Measurements from ENCODE around the gene CXCR3. TPM values are rescaled to one million over a fixed set of nuclear protein-coding genes. Genes with fewer than 3 reads are reported as not detected.
"Not testable (repeated sequence)": the region's sequence is repeated elsewhere in the genome, so short reads cannot be mapped to it uniquely, and the experiment has no call there.

Gene CXCR3
- total and polyA plus RNA-seq, 10 of the 15 experiments (the other 5 are each of a cell fraction or from before 2014, with no cell fraction given), result 1.4 to 48.2 (median 15.7) TPM

- H3K79me2 ChIP-seq (ENCODE audit: control insufficient read depth, insufficient read depth, low read length), result peaks cover 13% of the 10 kb centered on the region
- no peak overlapping the region for H3K4me3 ChIP-seq
- ChIA-PET CTCF (no interaction called here), SMC1A (ENCODE audit: uncharacterized antibody, unreplicated experiment) (interaction anchor here (0.6 kb wide), 1 partner anchor 244 kb away, joined by 3 read pairs; no protein-coding TSS in a partner anchor), POLR2A (interaction anchor here (0.7 kb wide), 1 partner anchor 60 kb away, joined by 3 read pairs; no protein-coding TSS in a partner anchor), RAD21 (ENCODE audit: unreplicated experiment) (interaction anchor here (1.8 kb wide), 1 partner anchor 40 kb away, joined by 3 read pairs; no protein-coding TSS in a partner anchor)
- no peak overlapping the region for H2AFZ ChIP-seq (ENCODE audit: control insufficient read depth, low read depth, low read length)
- no peaks in the 10 kb centered on the region for H4K20me1 ChIP-seq (ENCODE audit: control insufficient read depth, insufficient read depth)
- H3K9ac ChIP-seq (ENCODE audit: control insufficient read depth, insufficient read depth, low read length), result no peak overlapping the region
- no peaks in the 10 kb centered on the region; the same call in 2 of the 3 replicates for H3K9me3 ChIP-seq (replicated peaks; ENCODE audit: control insufficient read depth, insufficient read depth, low read length)
- peaks cover 3 to 4% of the 10 kb centered on the region in 2 experiments; a peak in 2 of 4 replicates for H3K36me3 ChIP-seq (ENCODE audit: control insufficient read depth in 2 of 2, insufficient read depth in 2 of 2, low read length in 1 of 2)
- no TSS peak for BruUV-seq (replicated peaks)
- DNase-seq (ENCODE audit: low read depth, low spot score) (no peak), FAIRE-seq (no peak), ATAC-seq (no peak)
- in situ Hi-C loops (cut with MboI), result no loop called here
- WGBS (ENCODE audit: insufficient coverage, insufficient replicate concordance, low lambda C conversion rate, missing lambda C conversion rate), result 60% methylated on average over 7 of the region's 8 CpGs
- H3K4me1 ChIP-seq (ENCODE audit: control insufficient read depth, insufficient read depth, low read length), result peaks cover 3% of the 10 kb centered on the region
- H3K27me3 ChIP-seq (replicated peaks in 1 of 2; ENCODE audit: control insufficient read depth in 2 of 2, insufficient read depth in 2 of 2, low read length in 1 of 2), result no peaks in the 10 kb centered on the region; a peak in 1 of 4 replicates
- no peak for TF ChIP-seq MTA2 (IDR thresholded peaks at IDR 0.05; ENCODE audit: low read depth)
- no peak for TF ChIP-seq E4F1 (IDR thresholded peaks at IDR 0.05; ENCODE audit: borderline replicate concordance, partially characterized antibody)
- no peak for TF ChIP-seq NRF1 (conservative IDR thresholded peaks at IDR 0.05; ENCODE audit: low read depth, low read length)
- no peak for TF ChIP-seq NBN (IDR thresholded peaks at IDR 0.05)
- TF ChIP-seq MEF2A (IDR thresholded peaks at IDR 0.05; ENCODE audit: insufficient read depth, low read depth, low read length), result no peak
- no peak overlapping the region for H3K27ac ChIP-seq (ENCODE audit: control insufficient read depth, insufficient read depth)
- intact Hi-C loops (cut with micrococcal nuclease; ENCODE audit: unreplicated experiment), result no loop called here
- no peak overlapping the region for H3K4me2 ChIP-seq (ENCODE audit: control insufficient read depth, insufficient read depth)
Measured at GRCh38 chrX:71612256-71612655, 6.1 kb downstream of the CXCR3 start.

GRCh38 chrX:71611736-71612135, 6.6 kb downstream of the CXCR3 start:
- H3K27me3 ChIP-seq (replicated peaks in 1 of 2; ENCODE audit: control insufficient read depth in 2 of 2, insufficient read depth in 2 of 2, low read length in 1 of 2); H2AFZ ChIP-seq (ENCODE audit: control insufficient read depth, low read depth, low read length); BruUV-seq (replicated peaks); H3K9me3 ChIP-seq (replicated peaks; ENCODE audit: control insufficient read depth, insufficient read depth, low read length); intact Hi-C loops (cut with micrococcal nuclease; ENCODE audit: unreplicated experiment); FAIRE-seq; H3K4me1 ChIP-seq (ENCODE audit: control insufficient read depth, insufficient read depth, low read length); H4K20me1 ChIP-seq (ENCODE audit: control insufficient read depth, insufficient read depth); H3K36me3 ChIP-seq (ENCODE audit: control insufficient read depth in 2 of 2, insufficient read depth in 2 of 2, low read length in 1 of 2); H3K27ac ChIP-seq (ENCODE audit: control insufficient read depth, insufficient read depth); ATAC-seq; in situ Hi-C loops (cut with MboI); H3K79me2 ChIP-seq (ENCODE audit: control insufficient read depth, insufficient read depth, low read length); H3K4me2 ChIP-seq (ENCODE audit: control insufficient read depth, insufficient read depth); H3K4me3 ChIP-seq; H3K9ac ChIP-seq (ENCODE audit: control insufficient read depth, insufficient read depth, low read length); DNase-seq (ENCODE audit: low read depth, low spot score): not testable (repeated sequence)
- 77% methylated on average over 8 of the region's 9 CpGs for WGBS (ENCODE audit: insufficient coverage, insufficient replicate concordance, low lambda C conversion rate, missing lambda C conversion rate)
- ChIA-PET CTCF (interaction anchor here (1.5 kb wide), 1 partner anchor 8 kb away, joined by 3 read pairs; no protein-coding TSS in a partner anchor), POLR2A (interaction anchor here (0.7 kb wide), 1 partner anchor 60 kb away, joined by 3 read pairs; no protein-coding TSS in a partner anchor), RAD21 (ENCODE audit: unreplicated experiment) (interaction anchor here (1.8 kb wide), 1 partner anchor 41 kb away, joined by 3 read pairs; no protein-coding TSS in a partner anchor), SMC1A (ENCODE audit: uncharacterized antibody, unreplicated experiment) (interaction anchor here (0.8 to 1.8 kb wide), 2 partner anchors 41 to 45 kb away, joined by 3 to 4 read pairs; no protein-coding TSS in a partner anchor)
